ENCODE results near the gene CIAO1.
"Not testable (repeated sequence)": the region's sequence is repeated elsewhere in the genome, so short reads cannot be mapped to it uniquely, and the experiment has no call there.

The CIAO1 gene

GRCh38 chr2:96252526-96252925, 13.5 kb upstream of the CIAO1 start:
- Mint-ChIP-seq H3K4me1 (peaks cover 34% of the 10 kb centered on the region), H3K36me3 (ENCODE audit: low read depth) (peaks cover 41% of the 10 kb centered on the region), H3K4me3 (no peak overlapping the region), H3K27me3 (ENCODE audit: low read depth) (no peaks in the 10 kb centered on the region), H3K27ac (no peak overlapping the region), H3K9me3 (no peaks in the 10 kb centered on the region)
- no peak for TF ChIP-seq CTCF (IDR thresholded peaks at IDR 0.05; ENCODE audit: unreplicated experiment in 3 of 3)

GRCh38 chr2:96253006-96253405, 13.0 kb upstream of the CIAO1 start:
- H3K4me1 Mint-ChIP-seq, result peaks cover 29% of the 10 kb centered on the region

GRCh38 chr2:96254571-96254970, 11.5 kb upstream of the CIAO1 start:
- peaks cover 45% of the 10 kb centered on the region for H3K36me3 Mint-ChIP-seq (ENCODE audit: low read depth)
- no peak overlapping the region for H3K4me3 Mint-ChIP-seq
- no peaks in the 10 kb centered on the region for H3K27me3 Mint-ChIP-seq (ENCODE audit: low read depth)
- no peak for TF ChIP-seq CTCF (IDR thresholded peaks at IDR 0.05; ENCODE audit: unreplicated experiment in 3 of 3)
- H3K9me3 Mint-ChIP-seq, result no peaks in the 10 kb centered on the region
- H3K4me1 Mint-ChIP-seq, result peaks cover 40% of the 10 kb centered on the region
- no peak overlapping the region for H3K27ac Mint-ChIP-seq

More at GRCh38 chr2:96253006-96253405, 13.0 kb upstream of the CIAO1 start:
- Mint-ChIP-seq H3K36me3 (ENCODE audit: low read depth) (peaks cover 41% of the 10 kb centered on the region), H3K27ac (no peak overlapping the region), H3K27me3 (ENCODE audit: low read depth) (no peaks in the 10 kb centered on the region), H3K9me3 (no peaks in the 10 kb centered on the region), H3K4me3 (no peak overlapping the region)
- TF ChIP-seq CTCF (IDR thresholded peaks at IDR 0.05; ENCODE audit: unreplicated experiment in 3 of 3), result peak in 1 of 3 experiments; percentile 7

GRCh38 chr2:96256611-96257113, 9.4 kb upstream of the CIAO1 start:
- H3K36me3 Mint-ChIP-seq (ENCODE audit: low read depth), result peaks cover 36% of the 10 kb centered on the region
- H3K4me1 Mint-ChIP-seq, result peaks cover 39% of the 10 kb centered on the region
- TF ChIP-seq CTCF (IDR thresholded peaks at IDR 0.05; ENCODE audit: unreplicated experiment in 3 of 3), result no peak
- no peaks in the 10 kb centered on the region for H3K9me3 Mint-ChIP-seq
- H3K4me3 Mint-ChIP-seq, result no peak overlapping the region
- no peaks in the 10 kb centered on the region for H3K27me3 Mint-ChIP-seq (ENCODE audit: low read depth)
- H3K27ac Mint-ChIP-seq, result no peak overlapping the region

GRCh38 chr2:96257744-96258143, 8.3 kb upstream of the CIAO1 start:
- H3K9me3 Mint-ChIP-seq; H3K4me3 Mint-ChIP-seq; H3K27me3 Mint-ChIP-seq (ENCODE audit: low read depth); H3K27ac Mint-ChIP-seq: not testable (repeated sequence)
- peaks cover 32% of the 10 kb centered on the region for H3K4me1 Mint-ChIP-seq
- H3K36me3 Mint-ChIP-seq (ENCODE audit: low read depth), result peaks cover 26% of the 10 kb centered on the region

GRCh38 chr2:96258166-96259022, 7.6 kb upstream of the CIAO1 start:
- no peaks in the 10 kb centered on the region for H3K27me3 Mint-ChIP-seq (ENCODE audit: low read depth)
- peaks cover 23% of the 10 kb centered on the region for H3K36me3 Mint-ChIP-seq (ENCODE audit: low read depth)
- H3K9me3 Mint-ChIP-seq, result no peaks in the 10 kb centered on the region
- peak overlapping the region in 1 of 3 experiments; percentile 25 for H3K4me3 Mint-ChIP-seq
- TF ChIP-seq CTCF (IDR thresholded peaks at IDR 0.05; ENCODE audit: unreplicated experiment in 3 of 3), result no peak
- H3K4me1 Mint-ChIP-seq, result peaks cover 34% of the 10 kb centered on the region
- peak overlapping the region in 2 of 3 experiments; percentile 71 to 89 for H3K27ac Mint-ChIP-seq

Data from nephron (organoid).